GM23248 (cell line): Measurements from ENCODE around the gene TFB1M.
"Not testable (repeated sequence)": the region's sequence is repeated elsewhere in the genome, so short reads cannot be mapped to it uniquely, and the experiment has no call there.

Experiments
- EZH2 ChIP-seq: fragments of 200-600 bp; sonication (generic); IDR thresholded peaks from 2 replicates; pipeline ENCODE4 v1.6.1; 2018; ENCODE audit warnings: antibody characterized with exemption, mild to moderate bottlenecking; ENCODE audit not compliant: insufficient read depth, poor library complexity, severe bottlenecking
- EZH2phosphoT487 ChIP-seq: fragments of 200-600 bp; sonication (generic); IDR thresholded peaks from 2 replicates; pipeline ENCODE4 v1.6.1; 2018; ENCODE audit warnings: antibody characterized with exemption, moderate library complexity, mild to moderate bottlenecking, low read depth; ENCODE audit not compliant: insufficient read depth

DNA sequence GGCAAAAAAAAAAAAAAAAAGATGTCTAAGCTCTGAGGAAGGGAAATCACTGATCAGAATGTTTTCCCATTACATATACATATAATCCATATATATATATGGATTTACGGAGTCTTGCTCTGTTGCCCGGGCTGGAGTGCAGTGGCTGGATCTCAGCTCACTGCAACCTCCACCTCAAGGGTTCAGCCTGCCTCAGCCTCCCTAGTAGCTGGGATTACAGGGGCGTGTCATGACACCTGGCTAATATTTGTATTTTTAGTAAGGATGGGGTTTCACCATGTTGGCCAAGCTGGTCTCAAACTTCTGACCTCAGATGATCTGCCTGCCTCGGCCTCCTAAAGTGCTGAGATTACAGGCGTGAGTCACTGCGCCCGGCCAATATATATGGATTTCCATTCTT lies 19.8 kb upstream of the TFB1M start:
- TF ChIP-seq EZH2, EZH2phosphoT487: not testable (repeated sequence)
